GM21825 (cell line): ENCODE data around the gene LIPC.
A peak's percentile ranks its signal among the peaks of the same experiment; 100 is the strongest.

Source experiments
- ATAC-seq: cut with Tn5 transposase; IDR thresholded peaks from one replicate; pipeline ENCODE4 v1.9.1; 2021; ENCODE audit warnings: mild to moderate bottlenecking, moderate library complexity; ENCODE audit not compliant: unreplicated experiment

Gene LIPC

DNA sequence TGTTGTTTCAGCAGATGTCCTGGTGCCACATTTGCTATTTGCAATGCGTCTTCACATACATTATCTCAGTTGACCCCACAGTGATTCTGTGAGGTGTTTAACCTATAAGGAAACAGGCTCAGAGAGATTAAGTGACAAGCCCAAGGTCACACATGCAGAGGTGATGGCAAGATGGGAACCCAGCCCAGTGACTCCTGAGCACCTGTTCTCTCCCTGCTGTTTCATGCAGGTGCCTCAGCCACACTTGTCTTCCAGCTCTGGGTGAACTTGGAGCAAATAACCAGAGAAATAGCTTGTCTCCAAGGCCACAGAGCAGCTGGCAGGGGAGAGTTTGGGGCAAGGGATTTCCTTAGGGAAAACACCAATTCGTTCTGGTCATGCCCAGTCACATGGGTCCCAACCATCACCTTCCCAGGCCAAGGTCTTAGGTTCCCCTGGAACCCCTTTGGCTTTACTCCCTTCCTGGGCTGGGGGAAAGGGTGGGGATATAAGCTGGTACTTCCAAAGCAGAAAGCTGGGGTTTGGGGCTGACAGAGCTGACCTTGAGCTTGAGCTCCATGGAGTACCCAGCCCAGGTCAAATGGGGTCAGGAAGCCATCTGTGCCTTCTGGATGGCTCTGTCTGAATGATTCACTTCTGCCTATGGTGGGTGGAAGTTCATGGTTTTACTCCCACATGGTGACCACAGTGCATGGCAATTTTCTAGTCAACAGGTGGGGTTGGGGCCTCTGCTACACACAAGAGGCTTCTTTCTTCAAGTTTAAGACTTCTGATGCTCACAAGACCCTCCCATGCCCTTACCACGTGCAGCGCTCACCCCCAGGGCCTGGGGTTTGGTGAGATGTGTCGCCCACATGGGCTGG is 22.4 kb downstream of the LIPC start:
- no peak for ATAC-seq

DNA sequence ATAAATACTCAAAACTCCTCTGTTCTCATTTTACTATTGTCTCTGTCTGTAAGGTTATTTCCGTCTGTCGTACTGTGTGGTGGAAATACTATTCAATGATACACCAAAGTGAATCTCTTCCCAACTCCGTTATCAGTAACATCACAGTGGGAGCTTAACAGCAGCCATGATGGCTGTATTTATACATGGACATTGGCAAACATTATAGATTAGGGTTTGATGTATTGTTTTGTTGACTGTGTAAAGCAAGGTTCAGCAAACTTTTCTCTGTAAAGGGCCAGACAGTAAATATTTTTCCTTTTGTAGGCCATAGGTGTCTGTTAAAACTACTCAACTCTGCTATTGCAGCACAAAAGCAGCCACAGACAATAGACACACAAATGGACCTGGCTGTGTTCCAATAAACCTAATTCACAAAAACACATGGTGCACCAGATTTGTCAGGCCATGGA is 23.2 kb downstream of the LIPC start:
- ATAC-seq: no peak

DNA sequence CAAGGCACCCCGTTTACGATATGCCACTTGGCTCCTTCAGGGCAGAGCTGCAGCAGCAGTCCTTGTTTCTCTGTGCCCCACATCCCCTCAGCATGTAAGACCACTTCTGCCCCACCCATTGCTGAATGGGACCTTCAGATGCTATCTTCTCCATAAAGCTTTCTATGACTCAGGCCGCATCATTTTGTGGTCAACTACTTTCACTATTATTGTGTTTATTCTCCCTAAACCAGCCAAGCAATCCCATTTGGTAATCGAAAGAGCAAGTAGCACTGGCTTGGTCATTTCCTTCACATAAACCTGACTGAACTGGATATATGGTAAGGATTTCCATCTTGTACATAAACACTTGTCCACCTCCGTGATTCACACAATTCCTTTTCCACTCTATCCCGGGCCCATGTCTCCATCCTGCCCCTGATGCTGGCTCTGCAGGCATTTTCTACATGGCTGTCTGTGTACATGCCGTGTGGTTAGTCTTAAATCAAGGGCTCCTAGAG is 25.7 kb downstream of the LIPC start:
- peak; percentile 69 for ATAC-seq

DNA sequence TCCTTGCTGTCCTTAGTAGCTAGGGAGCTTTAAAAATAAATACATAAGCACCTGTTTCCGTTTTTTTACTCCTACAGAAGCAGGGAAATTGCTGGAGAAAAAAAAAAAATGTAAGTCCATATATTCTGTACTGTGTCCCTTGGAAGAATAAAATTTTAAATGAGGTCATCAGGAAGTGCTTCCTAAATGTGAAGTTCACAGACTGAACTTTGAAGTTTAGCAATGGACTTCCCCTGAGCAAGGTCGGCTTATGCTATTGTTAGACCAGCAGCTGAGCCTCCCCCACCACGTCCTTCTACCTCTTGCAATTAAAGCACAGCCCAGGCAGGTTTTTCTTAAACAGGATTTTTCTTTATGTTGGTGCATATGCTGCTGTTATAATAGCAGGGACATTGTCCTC is 26.3 kb downstream of the LIPC start:
- no peak for ATAC-seq

DNA sequence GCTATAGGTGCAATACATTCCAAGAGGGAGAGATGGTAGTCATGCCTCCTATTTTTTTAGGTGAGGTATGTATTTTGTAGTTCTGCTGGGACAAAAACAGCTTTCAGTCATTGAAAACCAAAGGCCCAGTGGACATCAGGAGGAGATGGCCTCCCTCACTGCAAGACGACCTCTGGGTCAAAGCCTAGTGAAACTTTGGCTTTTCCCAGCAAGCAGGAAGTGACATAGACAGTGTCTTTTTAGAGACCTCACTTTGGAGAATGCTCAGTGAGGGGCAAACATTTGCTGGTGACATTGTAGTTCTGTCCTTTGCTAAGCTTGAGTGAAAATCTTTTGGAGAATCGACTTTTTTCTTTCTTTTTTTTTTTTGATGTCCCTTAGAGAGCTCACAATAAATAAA is 27.3 kb downstream of the LIPC start:
- no peak for ATAC-seq

DNA sequence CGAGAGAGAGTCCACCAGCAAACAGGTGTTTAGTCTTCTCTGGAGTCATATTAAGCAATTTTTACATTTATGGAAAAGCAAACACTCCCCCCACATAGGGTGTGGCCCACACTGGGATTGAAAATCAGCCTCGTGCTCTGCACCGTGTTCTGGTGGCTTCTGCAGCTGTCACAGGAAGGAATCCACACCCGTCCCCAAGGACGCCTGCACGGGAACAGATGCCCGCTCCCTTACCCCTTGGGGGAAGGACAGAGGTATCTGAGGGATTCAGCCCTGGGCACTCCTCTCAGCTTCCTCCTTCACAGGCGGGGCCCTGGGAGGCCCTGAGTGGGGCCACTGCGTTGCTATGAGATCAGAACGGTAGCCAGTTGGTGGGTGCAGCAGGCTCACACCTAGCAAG is 27.8 kb downstream of the LIPC start:
- ATAC-seq: no peak

DNA sequence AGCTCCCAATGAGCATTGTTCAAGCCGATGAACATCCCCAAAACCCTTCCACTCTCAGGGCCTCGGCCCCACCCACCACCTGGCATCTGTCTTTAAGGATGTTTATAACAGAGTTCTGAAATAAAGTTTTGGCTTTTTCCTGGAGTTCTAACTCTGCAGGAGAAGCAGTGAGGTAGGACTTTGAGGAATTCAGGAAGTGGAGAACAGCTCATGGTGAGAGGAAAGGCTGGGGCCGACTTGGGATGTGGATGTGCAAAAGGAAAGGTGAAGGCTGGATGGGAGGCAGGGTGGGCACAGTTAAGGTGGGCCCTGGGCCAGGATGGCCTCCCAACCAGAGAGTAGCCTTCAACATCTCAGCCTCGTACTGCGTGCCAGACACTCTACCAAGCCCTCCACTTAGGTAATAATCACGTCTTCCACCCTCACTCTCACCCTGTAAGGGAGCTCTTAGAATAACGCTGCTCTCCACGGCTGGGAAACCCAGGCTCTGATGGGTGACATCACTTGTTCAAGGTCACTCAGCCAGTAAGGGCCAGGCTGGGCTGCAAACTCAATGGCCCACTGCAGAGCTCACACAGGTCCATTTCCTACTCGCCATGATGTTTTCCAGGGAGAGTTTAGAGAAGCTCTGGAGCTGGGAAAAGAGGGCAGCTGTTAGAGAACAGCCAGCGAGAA is 28.5 kb downstream of the LIPC start:
- no peak for ATAC-seq

DNA sequence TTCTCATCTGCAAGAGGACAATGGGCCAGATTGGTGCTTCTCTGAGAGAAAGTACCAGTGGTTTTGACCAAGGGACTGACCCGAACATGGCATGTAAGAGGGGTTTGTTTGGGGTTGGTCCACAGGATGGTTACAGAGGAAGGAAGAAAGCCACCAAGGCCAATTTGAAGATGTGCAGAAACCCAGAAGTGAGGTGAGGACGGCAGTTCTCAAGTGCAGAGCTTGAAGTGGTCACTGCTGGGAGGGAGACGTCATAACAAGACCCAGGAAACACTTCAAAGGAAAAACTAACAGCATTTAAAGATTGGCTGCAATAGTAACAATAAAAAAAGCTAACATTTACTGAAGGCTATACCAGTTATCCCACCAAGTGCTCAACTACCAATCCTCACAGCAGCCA is 29.1 kb downstream of the LIPC start:
- ATAC-seq: no peak

DNA sequence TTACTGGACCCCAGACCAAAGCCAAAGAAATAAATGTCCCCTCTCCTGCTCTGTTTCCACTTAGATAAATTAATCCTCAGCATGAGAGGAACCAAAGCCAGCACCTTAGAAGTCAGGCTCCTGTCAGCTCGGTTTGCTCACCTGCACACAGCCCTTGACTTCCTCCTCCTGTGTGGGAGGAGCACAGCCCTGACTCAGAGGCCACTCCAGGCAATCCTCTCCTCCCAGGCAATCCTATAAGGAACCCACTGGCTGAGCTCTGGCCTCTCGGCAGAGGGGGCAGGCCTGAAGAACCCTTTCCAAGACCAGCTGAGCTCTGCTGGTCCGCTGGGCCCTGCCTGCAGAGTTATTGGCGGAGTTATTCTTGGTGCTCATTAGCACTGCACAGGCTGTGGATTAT is 30.8 kb downstream of the LIPC start:
- no peak for ATAC-seq

DNA sequence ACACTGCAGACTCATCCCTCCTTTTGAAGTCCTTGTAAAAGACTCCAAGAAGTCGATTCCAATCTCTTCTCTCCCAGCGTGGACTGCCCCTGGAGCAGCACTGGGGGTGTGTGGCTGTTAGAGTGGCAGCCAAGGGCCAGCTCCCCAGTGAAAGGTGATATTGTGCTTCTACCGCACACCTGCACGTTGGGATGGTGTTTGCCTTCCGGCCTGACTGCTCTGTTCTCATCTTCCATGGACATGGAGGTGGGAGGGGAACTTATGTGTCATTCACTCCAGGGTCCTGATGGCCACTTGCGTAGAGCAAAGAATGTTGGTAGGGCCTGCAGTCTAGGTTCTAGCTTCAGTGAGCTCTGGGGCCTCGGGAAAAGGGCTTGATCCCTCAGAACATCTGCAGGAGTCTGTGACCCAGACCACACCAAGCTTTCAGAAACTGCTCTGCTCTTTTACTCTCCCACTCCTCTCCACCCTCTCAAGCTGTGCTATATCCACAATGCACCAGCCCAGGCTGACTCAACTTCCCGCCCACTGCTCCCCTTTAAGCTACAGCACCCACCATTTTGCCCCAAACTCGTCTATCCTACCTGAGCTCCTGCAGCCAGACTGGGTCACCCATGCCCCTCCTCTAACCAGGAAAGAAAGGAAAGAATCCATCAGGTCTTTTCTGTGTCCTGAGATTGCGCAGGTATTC is 31.3 kb downstream of the LIPC start:
- ATAC-seq: no peak

DNA sequence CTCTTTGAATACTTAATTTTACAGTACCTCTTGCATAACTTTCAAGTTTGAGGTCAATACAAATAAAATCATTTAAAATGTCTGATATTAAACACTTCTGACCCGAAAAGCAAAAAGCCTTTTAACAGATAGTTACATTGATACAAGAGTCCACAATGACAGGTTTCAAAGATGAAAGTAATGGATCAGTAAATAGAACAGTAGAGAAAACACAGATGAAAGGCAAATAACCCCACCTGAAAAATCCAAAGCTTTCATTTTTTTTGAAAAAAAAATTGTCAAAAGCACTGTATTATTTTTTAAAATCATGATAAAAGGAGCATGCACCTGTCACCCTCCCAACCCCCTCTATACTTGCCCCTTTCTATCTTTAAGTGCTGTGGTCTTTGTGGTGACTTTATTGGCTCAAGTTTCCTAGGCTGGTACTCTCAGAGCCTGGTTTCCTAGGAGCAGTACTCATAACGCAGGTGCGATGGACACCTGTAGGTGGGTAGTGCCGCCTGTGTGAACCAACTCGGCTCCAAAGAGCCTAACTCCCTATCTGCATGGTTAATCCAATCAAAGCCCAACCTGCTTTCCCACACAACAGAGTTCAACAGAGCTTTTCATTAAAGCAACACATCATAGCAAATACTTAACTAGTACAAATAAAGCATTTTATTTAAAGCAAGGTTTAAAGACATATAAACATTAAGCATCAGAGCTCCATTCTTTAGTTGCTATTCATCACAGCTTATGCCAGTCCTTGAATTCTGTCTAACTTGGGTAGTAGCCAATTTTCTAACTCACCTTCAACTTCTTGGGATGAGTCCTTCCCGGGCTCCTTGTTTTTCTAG is 32.2 kb downstream of the LIPC start:
- ATAC-seq: no peak

DNA sequence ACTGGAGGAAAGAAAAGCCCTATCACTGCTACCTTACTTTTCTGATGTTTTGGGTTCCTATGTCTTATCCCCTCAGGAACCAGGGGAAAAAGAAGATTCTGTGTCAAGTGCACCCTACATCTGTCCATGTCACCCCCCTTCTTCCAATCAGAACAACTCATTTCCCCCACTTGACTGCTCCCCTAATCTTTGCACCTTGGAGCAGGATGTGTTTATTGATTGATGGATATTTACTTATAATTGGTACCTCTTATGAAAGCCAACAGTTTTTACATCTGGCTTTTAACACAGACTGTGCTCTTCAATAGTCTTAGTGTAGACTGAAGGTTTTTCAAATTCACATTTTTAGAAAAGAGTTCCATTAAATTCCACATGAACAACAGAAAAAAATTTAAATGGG is 33.3 kb downstream of the LIPC start:
- ATAC-seq: no peak

DNA sequence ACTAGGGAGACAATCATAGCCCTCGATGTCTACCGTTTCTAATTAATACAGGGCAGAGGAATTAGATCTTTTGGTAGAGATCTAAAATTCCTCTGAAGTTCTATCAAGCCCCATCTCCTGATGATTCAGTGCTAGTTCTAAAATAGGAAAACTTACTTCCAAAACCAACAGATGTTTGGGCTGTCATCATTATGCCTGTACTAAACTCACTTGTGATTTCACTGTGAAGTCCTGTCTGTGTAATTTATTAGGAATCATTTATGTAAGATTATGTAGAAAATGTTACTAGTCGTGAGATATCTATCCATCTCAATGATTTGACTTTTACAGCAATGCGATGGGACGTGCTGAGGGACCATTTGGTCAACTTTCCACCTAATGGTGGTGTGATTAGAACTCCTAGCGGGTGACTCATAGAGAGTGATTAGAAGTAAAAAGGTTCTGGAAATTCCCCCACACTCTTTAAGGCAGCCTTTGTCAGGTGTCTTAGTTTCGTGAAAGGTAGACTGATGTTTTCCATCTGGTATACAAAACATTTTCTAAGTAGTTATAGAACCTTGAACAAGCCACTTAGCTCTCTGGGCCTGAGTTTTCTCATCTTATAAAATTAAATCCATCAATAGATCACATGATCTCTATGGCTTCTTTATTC is 34.2 kb downstream of the LIPC start:
- ATAC-seq: no peak

DNA sequence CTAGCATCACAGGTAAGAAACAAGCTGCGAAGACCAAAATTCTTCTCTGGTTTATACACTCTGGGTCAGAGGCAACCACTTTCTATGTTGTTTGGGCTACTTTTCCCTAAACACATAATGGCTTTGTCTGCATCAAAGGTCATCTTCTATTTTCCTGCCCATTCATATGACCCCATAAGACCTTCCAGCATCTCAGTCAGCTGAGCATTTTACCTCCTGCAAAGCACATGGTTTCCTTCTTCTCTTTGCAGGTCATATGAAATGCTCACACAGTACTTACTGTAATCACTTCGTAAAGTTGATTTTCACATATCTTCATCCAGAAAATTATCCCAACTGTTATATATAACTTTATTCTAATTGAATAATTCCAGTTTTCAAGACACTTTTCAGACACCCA is 34.8 kb downstream of the LIPC start:
- ATAC-seq: no peak

DNA sequence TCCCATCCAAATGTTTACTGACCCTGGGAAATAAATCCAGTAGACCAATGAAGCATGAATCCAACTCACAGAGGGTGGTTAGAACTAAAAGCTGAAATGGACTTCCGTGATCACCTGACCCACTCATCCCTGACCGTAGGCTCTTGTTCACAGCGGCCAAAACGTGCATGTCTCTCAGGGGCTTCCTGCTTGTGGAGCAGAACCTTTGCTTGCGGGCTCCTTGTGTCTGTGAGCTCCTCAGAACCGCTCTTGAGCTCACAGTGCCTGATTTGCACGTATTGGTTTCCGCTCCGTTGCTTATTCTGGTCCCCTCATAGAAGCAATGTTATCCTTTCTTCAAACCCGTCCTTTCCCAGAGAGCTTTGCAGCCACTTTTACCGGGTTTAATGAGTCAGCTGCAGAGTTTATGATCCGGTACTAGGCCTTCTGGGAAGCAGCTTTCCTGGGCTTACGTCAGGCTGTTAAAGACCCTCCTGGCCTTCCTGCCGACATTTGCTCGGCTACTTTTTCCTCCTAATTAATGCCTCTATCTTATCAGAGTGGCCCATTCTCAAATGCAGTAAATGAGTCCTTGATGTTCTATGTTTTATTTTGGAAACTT is 35.4 kb downstream of the LIPC start:
- ATAC-seq: no peak

DNA sequence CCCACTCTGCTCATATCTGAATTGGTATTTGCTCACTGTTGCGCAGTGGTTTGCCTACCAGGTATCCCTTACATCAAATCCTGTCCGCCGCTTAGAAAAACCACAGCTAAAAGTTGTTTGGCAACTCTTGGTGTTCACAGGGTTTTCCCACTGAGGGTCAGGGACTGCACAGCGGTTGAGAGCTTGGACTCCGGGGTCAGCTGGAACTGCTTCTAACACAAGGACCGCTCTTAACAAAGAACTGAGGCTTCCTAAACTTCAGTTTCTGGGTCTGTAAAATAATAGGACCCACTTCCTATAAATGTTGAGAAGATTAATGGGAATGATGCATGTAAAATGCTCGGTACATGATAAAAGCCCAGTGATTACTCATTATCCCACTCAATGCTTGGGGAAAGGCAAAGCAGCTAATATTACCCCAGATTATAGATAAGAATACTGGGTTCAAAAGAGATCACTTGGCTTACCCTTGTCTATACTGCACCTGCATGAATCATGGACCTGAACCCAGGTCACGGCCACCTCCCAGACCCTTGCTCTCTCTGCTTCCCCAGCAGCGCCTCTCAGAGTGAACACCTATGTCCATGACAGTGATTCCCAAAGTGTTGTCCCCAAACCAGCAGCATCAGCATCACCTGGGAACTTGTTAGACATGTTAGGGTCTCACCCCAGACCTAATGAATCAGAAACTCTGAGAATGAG is 36.1 kb downstream of the LIPC start:
- no peak for ATAC-seq

DNA sequence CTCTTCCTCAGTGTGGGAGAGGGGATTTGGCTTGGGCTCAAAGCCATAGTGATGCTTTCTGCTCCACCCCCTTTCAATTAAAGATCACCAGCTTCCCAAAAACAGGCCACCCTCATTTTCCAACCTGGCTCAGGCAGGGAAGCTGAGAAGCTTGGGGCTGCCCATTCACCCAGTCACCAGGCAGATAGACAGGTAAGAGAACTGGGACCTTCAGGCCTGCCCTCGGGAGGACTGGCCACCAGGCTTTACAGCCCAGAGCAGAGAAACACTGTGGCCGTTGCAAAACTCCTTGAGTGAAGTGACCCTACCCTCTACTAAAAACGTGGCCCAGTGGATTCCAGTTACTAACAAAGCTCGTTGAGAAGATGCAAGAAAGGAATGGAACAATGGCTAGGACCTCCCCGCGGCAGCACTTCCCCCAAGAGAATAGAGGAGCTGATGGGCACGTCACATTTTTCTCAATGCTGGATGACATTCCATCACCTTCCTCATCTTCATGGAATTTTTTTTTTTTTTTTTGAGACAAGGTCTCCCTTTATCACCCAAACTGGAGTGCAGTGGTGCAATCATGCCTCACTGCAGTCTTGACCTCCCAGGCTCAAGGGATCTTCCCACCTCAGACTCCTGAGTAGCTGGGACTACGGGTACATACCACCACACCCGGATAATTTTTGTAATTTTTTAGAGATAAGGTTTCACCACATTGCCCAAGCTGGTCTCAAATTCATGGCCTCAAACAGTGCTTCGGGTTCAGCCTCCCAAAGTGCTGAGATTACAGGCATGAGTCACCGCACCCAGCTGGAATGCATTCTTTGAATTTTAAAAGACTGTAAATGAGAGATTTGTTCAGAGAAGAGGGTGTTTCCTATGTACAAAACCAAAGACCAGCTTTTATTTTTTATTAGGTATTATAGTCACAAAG is 37.9 kb downstream of the LIPC start:
- no peak for ATAC-seq

DNA sequence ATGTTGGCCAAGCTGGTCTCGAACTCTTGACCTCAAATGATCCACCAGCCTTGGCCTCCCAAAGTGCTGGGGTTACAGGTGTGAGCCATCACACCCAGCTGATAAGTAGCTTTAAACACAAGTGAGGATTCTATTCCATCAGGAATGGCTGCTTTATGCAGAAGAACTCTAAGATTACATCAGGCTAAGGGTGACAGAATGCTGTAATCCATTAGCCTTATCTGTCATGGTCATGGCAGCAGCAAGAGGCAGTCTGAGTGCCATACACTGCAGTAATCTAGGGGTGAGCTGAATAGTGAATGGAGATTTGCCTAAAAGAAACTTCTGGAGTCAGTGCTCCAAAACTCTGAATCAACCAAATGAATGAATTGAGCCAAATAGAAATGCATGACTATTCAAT is 39.6 kb downstream of the LIPC start:
- ATAC-seq: no peak
